HuH-7.5 (cell line): Measurements from ENCODE around the gene RALGDS.
"Not testable (repeated sequence)": the region's sequence is repeated elsewhere in the genome, so short reads cannot be mapped to it uniquely, and the experiment has no call there.

ENCODE experiments used
- DNase-seq: peaks from one replicate; pipeline ENCODE4 v3.0.0; 2011; ENCODE audit warnings: low spot score

The RALGDS gene

DNA sequence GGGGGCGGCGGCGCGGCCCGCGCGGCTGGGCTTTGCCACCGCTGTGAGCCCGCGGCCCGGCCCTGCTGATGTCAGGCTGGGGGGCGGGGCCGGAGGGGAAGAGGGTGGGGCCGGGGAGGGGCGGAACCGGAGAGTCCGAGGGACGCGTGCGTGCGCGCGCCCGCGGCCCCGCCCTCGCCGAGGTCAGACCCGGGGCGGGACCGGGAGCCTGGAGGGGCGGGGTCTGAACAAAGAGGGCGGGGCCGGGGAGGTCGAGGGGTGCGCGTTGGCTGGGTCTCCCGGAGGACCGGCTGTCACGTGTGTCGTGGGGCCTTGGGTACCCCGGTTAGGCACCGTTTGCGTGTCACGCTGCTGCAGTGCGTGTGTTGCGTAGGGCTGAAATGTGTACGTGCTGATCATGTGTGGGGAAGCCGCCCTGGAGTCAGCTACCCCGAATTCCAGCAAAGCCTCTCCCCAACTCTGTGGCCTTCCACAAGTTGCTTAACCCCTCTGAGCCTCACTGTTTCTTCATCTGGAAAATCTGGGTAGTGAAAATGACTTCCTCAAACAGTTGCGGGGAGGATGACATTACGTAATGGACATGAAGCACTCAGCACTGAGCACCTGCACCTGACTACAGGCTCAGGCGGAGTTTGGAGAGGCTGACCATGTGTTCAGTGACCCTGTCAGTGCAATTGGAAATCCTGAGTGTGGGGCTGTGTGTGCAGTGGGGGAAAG, at the start of gene RALGDS:
RALGDS (minus strand) TSS at position 43 of the 717 bp plus-strand sequence. CDS start 86 bp downstream, outside the sequence.
- peak; percentile 99 for DNase-seq

- no peak for DNase-seq
Observed at GRCh38 chr9:133170716-133171115, 49.7 kb upstream of the RALGDS start.

- DNase-seq = not testable (repeated sequence)
Observed at GRCh38 chr9:133169687-133170086, 48.6 kb upstream of the RALGDS start.

DNA sequence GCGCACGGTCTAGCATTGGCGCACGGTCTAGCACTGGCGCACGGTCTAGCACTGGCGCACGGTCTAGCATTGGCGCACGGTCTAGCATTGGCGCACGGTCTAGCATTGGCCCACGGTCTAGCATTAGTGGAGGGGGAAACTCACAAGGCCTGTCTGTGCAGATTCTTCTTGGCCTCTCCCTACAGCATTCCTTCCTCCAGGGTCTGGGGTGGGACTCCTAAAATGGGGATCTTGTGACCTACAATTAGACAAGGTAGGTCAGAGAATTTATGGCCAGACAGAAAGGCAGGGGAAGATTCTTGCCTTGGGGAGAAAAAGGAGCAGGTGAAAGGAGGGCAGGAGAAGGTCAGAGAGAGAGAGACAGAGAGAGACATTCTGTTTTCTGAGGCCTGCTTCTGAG, 48.1 kb upstream of the RALGDS start:
- DNase-seq = no peak

GRCh38 chr9:133168432-133168831, 47.4 kb upstream of the RALGDS start:
- no peak for DNase-seq

DNA sequence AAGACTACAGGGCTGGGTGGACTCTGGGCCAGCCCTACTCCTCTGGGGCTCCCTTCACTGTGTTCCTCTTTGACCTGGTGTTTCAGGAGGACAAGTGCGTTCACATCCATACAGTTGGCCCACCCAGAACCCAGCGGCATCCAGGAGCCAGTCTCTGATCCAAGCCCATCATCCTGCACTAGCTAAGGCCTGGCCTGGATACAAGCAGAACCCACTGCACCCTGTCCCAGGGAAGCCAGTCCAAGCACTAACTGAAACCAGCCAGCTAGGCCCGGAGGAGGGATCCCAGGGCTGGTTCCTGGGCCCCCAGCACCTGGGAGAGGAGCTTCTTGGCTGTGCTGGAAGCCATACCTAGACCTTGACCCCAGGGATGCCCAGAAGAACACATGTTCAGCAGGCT, 46.7 kb upstream of the RALGDS start:
- no peak for DNase-seq

- no peak for DNase-seq
Observed at GRCh38 chr9:133167096-133167730, 46.2 kb upstream of the RALGDS start.

DNA sequence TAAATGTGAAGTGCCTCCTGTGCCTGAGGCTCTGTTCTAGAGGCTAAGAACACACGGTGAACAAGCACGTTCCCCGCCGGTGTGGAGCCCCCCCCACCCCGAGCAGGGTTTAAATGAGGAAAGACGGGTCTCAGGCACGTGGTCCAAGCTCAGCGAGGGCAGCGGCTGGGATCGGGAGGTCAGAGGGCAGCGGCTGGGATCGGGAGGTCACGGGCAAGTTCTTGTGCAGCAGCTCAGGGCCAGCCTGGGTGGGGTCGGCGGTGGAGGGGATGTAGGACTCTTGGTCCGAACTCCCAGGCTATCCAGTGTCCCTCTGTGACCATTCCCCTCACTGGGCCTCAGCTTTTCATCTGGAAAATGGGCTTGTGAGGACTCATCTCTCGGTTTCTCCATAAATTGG, 45.4 kb upstream of the RALGDS start:
- DNase-seq = no peak

DNA sequence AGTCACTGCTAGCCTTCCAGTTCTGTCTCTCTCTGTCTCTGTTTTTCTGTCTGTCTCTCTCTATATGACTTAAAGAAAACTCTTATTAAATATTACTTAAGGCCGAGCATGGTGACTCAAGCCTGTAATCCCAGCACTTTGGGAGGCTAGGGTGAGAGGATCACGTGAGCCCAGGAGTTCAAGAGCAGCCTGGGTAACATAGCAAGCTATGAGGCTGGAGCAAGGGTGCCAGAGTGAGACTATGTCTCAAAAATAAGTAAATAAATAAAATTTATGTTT, 44.4 kb upstream of the RALGDS start:
- no peak for DNase-seq

DNA sequence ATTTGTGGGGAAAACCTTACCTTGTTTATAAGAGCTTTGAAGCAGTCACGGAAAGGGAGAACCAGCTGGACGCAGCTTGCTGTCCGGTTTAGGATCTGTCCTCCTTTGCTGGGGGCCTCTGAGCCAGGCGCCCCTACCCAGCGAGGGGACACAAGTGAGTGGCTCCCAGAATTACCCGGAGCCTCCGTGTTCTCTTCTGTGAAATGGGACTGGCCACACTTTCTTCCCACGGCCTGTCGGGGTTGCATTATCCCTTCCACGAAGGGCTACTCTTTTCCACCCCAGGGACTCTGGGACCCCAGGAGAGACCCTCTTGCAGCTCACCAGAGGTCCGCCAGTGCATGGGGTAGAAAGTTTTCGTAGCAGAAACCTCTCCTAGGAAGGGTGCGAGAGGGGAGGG, 43.2 kb upstream of the RALGDS start:
- DNase-seq = no peak

DNA sequence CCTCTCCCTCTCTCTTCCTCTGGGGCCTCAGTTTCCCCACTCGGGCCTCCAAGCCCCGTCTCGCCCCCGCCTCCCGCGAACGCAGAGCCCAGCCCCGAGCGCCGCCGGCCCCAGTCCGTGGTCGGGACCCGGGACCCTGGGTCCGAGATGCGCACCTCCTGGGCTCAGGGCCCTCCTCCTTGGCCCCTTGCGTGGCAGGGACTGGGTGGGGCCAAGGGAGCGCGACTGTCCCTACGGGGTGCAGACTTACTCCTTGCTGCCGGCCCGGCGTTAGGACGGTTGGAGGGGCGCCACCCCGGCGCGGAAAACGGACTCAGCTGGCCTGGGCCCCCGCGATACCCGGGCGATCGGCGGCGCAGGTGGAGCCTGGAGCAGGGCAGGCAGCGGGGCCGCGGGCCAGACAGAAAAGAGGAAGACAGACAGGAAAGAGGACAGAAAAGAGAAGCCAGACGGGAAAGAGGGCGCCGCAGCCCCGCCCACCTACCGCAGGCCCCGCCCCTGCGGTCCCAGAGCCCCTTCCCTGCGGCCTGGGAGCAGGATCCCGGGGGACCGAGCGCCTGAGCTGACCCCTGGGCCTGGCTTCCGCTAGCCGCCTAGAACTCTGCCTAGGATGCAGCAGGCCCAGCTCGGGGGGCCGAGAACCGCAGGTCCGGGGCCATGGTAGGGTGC, 42.6 kb upstream of the RALGDS start, which contains the start of gene GBGT1:
GBGT1 (minus strand) TSS at position 411 of the 669 bp plus-strand sequence. CDS start 1,502 bp downstream, outside the sequence.
- DNase-seq = no peak

GRCh38 chr9:133162861-133163503, 41.9 kb upstream of the RALGDS start:
- no peak for DNase-seq

GRCh38 chr9:133161547-133161950, 40.5 kb upstream of the RALGDS start:
- DNase-seq = no peak

DNA sequence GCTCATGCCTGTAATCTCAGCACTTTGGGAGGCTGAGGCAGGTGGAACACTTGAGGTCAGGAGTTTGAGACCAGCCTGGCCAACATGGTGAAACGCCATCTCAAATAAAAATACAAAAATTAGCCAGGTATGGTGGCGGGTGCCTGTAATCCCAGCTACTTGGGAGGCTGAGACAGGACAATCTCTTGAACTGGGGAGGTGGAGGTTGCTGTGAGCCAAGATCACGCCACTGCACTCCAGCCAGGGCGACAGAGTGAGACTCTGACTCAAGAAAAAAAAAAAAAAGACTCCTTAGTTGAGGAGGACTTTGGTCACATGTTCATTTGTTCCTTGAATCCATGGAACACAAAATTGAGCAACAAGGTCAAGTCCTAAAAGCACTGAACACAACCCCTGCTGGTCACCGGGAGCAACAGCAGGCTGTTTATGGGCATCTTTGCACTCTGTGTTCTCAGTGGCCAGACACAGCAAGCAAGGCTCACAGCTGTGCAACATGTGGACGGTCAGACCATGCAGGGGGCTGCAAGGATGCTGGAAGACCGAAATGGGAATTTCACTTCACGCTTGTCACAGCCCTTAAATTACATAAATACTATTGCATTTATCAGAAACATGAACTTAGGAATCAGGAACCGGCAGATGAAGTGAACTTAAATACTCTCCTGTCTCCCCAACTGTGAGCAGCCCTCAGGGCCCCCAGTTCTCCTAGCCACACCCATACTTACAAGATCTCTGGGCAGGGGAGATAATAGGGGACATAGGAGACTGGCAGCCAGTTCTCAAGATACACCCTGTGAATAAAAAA, 39.9 kb upstream of the RALGDS start:
- DNase-seq = peak; percentile 87

DNA sequence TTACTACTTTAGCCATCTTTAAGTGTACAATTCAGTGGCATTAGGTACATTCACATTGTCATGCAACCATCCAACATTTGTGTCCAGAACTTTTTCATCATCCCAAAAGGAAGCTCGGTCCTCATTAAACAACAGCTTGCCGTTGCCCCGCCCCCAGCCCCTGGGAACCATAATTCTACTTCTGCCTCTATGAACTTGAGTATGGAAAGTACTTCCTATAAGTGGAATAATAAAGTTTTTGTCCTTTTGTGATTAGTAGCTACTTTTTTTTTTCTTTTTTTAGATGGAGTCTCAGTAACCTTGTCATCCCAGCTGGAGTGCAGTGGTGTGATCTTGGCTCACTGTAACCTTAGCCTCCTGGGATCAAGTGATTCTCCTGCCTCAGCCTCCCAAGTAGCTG, 37.7 kb upstream of the RALGDS start:
- no peak for DNase-seq

DNA sequence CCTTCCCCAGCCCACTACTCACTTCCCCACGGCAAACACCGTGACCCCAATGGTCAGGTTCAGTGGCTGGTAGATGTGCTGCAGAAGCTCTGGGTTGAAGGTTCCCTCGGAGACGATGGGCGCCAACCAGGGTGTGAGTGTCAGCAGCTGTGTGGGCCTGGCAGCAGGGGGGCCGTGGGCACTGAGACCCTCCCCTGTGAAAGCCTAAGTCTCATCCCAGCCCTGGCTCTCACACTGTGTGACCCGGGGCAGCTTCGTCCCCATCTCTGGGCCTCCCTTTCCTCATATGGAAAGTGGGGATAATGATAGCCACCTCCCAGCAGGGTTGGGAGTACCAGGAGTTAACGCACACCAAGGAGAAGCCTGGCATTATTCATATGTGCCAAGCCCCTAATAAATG, 34.1 kb upstream of the RALGDS start:
- DNase-seq = no peak

GRCh38 chr9:133154097-133154989, 33.3 kb upstream of the RALGDS start:
- DNase-seq = no peak

DNA sequence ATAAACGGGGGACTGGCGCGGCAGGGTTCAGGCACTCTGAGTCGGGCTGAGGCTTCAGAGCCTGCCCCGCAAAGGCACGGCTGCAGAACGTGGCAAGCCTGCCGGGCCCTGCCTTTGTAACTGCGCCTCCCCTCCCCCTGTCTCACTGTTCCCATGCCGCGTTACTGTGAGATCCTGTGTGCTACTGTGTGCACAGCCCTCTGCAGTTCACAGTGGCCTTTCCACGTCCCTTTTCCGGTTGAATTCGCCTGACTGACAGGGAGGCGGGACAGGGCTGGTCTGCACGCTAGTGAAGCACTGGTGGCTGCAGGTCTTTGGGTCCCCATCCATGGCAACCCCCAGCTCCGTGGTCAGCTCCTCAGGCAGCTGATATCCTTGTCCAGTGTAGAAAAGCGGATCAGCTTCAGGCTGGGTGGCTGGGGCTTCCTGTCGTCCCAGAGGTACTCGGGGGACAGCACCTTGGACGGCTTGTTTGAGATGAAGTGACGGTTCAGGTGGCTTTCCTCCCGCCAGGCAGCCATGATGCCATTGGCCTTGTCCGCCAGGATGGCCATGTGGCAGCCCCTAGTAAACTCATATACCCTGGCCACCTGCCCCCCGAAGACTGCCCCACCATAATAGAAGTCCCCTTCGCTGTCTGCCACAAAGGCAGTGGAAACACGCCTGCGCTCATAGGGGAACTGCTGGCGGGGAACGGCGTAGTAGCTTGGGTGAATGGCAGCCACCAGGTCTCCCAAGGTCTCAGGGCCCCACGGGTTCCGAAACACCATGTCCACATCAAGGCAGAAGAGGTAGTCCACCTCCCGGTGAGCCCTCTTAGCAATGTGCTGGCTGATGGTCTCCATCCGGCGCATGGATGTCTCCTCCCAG, 32.4 kb upstream of the RALGDS start:
- DNase-seq = no peak

DNA sequence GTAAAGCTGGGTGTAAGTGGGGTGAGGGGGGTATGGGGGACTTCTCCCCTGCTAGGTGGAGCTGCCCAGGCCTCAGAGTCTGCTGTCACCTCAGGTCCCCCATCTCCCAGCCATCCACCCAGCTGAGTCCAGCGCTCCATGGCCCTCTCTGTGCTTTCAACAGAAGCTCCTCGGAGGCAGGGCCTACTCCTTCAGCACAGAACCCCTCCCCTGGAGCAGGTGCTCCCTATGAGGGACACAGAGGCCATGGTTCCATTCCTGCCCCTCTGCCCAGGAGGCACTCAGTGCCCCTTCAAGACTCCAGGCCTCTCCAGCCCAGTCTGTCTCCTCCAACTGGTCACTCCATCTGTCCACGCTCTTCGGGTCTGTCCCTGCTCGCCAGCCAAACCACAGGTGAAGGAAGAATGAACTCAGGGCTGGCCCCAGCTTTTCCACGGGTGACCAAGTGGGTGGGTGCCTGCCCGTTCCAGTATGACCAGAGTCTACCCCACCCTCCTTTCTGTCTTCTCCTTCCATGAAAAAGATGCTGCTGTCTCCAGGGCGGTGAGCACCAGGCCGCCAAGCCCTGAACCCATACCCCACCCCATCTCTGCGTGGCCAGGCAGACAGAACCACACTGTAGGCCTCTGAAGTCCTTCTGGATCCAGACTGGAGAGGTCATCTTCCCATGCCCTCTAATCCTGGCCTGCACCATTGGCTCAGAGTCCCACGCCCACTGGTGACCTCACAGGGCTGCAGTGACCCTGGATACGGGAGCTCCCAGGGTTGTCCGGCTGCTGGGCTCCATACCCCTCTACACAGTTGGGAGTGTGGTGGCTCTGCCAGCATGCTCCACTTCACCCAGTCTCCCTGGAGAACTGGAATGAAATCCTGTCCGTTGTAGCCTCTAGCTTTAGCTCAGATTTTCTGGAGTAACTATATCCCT, 30.8 kb upstream of the RALGDS start:
- DNase-seq = no peak
